Mucosa of gallbladder (tissue), 1 donor: ENCODE data around the gene ST6GALNAC3. TPM values are rescaled to one million over a fixed set of nuclear protein-coding genes. Genes with fewer than 3 reads are reported as not detected.
"Not testable (repeated sequence)": the region's sequence is repeated elsewhere in the genome, so short reads cannot be mapped to it uniquely, and the experiment has no call there.

Experiments
- DNase-seq: peaks from one replicate; pipeline ENCODE4 v3.0.0-alpha.2; 2020; ENCODE audit warnings: low spot score
- total RNA-seq: library from RNA; stranded (reverse); gene quantifications from one replicate; pipeline ENCODE4 v1.2.1, GENCODE V29; 2021
- donor health status: DM: no; HTN: no; CAD: no.

Gene ST6GALNAC3
- total RNA-seq, 1 donor from 2014 or later = 5.9 TPM

- not testable (repeated sequence) for DNase-seq
These were observed 267.3 kb downstream of the ST6GALNAC3 start for GRCh38 chr1:76341816-76342215.

DNA sequence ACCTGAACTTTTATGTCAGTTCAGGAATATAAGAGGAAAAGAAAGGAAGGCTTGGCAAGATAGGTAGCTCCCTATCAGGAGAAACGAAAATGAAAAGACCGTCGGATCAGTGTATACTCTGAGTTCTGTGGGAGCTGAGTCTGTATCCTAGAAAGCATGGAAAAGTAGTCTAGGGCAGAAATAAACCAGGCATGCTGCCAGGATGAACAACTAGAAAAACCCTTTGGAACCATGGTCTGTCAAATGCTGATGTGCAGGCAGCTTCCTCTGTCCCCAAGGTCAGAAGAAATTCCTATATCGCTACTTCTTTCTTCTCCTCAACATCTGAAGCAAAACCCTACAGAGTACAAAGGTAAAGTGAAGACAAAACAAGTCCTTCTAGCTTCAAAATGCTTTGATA lies 268.8 kb downstream of the ST6GALNAC3 start:
- DNase-seq = no peak

DNA sequence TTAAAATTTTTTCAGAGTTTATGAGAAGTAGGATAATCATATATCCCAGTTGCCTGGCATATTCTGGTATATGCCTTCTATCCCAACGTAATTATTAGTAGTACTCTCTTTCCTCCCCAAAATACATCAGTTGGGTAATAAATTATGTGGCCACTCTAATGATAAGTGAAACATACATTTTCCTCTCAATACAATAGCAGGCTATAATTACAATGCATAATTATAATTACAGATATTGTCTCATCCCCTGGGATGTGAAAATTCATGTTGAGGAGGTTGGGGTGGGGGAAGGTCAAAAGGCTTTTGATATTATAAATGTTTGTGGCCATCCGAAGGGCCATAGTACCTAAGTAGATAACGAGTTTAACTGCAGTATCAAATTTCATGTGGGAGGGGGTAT lies 277.1 kb downstream of the ST6GALNAC3 start:
- DNase-seq = no peak

- no peak for DNase-seq
These were observed 278.3 kb downstream of the ST6GALNAC3 start for GRCh38 chr1:76352741-76353435.

GRCh38 chr1:76354236-76354635 lies 279.7 kb downstream of the ST6GALNAC3 start:
- DNase-seq = no peak

- no peak for DNase-seq
These were observed 292.2 kb downstream of the ST6GALNAC3 start for GRCh38 chr1:76366726-76367125.

DNA sequence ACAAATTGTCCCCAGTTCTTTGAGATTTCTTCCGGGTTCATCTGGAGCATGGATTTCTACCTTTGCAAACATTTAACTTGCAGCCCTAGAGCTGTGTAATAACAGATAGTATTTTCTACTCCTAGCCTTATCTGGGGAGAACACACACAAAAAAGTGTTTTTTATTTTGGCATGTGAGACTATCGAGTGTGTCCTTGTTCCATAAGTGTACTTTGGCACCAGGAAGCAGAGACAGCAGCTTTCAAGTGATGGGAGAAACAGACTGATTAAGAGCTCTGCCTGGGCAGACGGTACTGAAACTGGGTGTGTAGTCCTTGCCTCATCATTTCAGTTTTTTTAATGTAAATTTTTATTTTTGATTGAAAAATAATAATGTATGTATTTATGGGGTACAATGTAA lies 297.4 kb downstream of the ST6GALNAC3 start:
- no peak for DNase-seq

- no peak for DNase-seq
These were observed 299.5 kb downstream of the ST6GALNAC3 start for GRCh38 chr1:76374086-76374485.

DNA sequence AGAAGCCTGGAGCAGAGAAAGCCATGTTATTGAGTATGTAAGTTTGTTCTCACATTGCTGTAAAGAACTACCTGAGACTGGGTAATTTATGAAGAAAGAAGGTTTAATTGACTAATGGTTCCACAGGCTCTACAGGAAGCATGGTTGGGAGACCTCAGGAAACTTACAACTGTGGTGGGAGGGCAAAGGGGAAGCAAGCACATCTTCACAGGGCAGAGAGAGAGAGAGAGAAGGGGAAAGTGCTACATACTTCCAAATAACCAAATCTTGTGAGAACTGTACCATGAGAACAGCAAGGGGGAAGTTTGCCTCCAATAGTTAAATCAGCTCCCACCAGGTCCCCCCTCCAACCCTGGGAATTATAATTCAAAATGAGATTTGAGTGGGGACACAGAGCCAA lies 302.7 kb downstream of the ST6GALNAC3 start:
- no peak for DNase-seq

GRCh38 chr1:76379506-76379905 lies 305.0 kb downstream of the ST6GALNAC3 start:
- DNase-seq = no peak

DNA sequence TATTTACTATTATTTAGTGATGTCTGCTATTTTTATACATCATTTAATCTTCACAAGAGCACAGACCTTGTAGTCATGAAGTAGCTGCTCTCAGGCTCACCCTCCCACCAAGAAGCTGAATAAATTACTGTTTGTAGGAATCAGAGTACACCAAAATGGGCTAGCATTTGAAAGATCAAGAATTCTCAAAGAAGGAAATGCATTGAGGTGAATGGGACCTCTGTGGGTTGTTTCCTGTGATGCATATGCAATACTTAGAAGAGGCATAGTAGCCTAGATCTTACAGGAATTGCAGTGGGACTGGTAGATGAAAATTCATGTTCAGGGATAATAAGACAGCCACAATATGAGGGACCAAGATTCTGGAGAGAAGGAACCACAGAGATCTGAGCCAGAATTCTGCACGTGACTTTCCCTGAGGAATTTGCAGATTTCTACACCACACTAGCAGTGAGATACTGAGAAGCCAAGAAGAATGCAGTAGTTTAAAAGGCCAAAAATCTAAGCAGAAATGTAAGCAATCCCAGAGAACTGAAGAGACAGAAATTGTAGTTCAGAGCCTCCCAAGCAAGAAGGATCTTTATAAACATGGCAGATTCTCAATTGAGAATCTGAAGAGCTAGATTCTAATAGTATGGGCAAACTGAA lies 307.0 kb downstream of the ST6GALNAC3 start:
- no peak for DNase-seq

DNA sequence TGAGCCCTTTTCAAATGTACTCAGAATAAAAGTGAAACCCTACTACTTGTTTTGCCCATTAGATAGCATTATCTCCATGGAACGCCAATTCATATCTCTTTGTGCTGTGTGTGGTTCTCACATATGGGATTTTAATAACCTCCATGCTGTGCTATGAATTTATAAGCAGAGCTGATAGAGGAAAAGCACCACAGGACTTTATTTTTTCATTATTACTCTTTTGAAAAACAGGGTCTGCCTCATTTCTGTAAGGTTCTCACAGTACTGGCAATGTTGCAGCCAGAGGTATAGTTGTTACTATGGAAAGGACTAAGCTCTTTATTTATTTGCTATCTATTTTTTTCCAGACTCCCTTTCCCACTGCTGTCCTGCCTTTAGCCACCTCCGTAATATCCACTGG lies 313.7 kb downstream of the ST6GALNAC3 start:
- DNase-seq = no peak

DNA sequence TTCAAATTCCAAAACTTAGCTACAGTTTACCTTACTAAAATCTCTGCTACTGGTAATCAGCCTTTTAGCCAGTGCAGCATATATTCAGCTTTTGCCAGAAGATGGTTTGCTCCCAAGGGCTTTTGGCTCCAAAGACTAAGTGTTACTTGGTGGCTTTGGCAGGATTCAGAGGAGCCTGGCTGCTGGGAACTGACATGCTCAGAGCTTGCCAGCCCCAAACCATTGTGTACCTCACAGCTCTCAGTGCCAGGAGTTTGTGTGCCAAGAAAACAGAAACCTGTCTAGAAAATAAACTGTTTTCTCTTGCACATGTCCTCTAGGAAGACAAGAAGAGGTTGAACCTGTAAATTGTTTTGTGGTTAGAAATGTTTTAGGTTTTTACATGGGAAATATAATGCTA lies 315.9 kb downstream of the ST6GALNAC3 start:
- DNase-seq = no peak

GRCh38 chr1:76395059-76395458 lies 320.5 kb downstream of the ST6GALNAC3 start:
- DNase-seq = no peak

DNA sequence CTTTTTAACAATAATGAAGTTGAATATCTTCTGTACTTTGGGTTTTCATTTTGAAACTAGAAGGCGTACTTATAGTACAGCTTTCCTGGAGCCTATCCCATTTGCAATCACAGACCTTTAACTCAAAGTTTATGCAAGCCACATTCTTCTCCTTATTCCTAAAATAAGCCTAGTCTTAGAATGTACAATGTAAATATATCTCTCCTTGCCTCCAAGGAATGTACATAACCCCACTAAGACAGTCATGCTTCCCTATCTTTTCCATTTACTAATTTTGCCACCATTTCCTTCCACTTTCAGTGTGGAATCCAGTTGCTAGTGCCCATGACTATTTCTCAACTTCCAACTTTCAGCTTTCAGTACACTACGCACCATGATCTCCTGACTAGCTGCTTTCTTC lies 327.6 kb downstream of the ST6GALNAC3 start:
- no peak for DNase-seq

DNA sequence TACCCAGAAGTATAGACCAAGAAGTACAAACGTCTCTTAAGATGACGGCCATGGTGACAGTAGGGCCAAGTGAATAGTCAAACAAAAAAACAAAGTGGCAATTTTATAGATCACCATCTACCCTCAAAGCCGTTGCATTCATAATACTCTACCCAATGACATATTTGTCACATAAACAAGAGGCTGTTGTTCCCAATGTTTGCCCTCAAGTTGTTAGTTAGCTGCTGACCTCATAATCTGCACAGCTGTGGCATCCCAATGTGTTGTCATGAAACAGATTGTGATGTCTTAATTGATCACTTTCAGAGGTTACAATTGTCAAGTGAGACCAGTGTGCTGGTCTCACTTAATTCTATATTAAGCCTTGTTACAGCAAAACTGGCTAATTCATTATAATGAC lies 333.8 kb downstream of the ST6GALNAC3 start:
- DNase-seq = no peak

- DNase-seq = no peak
These were observed 336.0 kb downstream of the ST6GALNAC3 start for GRCh38 chr1:76410499-76410898.

DNA sequence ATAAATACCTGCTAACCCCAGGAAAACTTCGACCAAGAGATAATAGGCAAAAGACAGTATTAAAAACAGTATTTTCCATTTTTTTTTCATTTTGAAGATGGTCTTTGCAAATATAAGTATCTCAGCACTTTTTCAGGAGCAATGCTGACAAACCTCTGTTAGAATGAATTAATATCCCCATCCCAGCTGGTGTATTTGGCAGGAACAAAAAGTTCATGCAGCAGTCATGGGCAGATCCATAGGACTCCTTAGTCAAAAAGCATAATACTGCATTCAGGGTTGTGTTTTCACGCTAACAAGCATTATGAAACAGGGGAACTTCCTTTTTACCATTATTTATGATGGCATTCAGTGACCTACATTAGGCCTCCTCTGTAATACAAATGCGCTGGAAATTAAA lies 344.0 kb downstream of the ST6GALNAC3 start:
- no peak for DNase-seq

GRCh38 chr1:76419603-76420002 lies 345.1 kb downstream of the ST6GALNAC3 start:
- no peak for DNase-seq

GRCh38 chr1:76425201-76426145 lies 350.9 kb downstream of the ST6GALNAC3 start:
- DNase-seq = no peak

DNA sequence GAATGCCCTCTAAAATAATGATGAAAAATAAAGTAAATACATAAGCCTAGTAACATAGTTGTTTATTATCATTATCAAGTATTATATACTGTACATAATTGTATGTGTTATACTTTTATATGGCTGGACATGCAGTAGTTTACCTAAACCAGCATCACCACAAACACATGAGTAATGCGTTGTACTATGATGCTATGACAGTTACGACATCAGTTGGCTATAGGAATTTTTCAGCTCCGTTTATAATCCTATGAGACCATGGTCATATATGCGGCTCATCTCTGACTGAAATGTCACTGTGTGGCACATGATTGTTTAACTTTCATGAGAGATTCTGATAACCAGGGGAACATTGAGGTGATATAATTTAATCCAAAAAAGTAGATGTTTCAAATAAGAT lies 352.1 kb downstream of the ST6GALNAC3 start:
- DNase-seq = no peak

DNA sequence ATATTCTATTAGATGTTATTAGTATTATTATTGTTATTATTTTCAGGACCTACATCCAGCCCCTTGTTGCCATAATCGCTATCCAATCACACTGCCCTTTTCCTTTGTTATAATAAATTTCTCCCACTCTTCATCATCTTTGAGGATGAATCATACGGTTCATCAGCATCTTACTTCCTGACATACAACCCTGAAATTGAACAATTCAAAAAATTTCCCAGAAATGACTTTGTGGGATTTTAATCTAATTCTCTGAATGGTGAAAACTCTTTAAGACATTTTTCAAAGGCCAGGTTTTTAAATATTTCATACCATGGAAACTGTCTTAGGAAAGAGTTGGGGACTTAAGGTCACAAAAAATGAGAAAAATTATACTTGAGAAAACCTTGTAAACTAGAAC lies 353.5 kb downstream of the ST6GALNAC3 start:
- DNase-seq = no peak

- no peak for DNase-seq
These were observed 356.0 kb downstream of the ST6GALNAC3 start for GRCh38 chr1:76430531-76430930.
